ENCODE data around the gene TESMIN.

The TESMIN gene, protein sequence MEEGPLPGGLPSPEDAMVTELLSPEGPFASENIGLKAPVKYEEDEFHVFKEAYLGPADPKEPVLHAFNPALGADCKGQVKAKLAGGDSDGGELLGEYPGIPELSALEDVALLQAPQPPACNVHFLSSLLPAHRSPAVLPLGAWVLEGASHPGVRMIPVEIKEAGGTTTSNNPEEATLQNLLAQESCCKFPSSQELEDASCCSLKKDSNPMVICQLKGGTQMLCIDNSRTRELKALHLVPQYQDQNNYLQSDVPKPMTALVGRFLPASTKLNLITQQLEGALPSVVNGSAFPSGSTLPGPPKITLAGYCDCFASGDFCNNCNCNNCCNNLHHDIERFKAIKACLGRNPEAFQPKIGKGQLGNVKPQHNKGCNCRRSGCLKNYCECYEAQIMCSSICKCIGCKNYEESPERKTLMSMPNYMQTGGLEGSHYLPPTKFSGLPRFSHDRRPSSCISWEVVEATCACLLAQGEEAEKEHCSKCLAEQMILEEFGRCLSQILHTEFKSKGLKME

DNA sequence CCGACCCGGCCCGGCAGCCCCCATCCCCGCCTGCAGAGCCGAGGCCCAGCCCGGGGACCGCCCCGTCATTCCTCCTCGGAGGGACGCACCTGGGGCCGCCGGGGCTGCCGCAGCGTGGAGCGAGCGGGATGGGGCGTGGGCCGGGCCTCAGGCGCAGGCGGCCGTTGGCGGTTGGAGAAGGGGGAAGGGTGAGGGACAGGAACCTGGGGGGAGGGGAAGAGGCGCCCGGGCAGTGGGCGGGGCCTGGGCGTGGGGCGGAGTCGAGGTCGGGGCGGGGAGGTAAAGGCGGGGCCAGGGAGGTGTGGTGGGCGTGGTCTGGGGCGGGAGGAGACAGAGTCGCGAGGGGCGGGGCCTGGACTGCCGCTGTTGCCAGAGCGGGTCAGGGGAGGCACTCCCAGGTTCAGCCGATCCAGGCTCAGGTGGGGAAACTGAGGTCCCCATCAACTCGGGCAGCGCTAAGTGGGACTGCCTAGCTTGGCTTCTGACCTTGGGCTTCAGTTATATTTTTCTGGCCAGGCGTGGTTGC, at the start of gene TESMIN:
TSS of gene TESMIN (minus strand) at position 190 of the 526 bp plus-strand sequence. CDS start 860 bp downstream, outside the sequence.
- TF ChIP-seq, protein P1, sequence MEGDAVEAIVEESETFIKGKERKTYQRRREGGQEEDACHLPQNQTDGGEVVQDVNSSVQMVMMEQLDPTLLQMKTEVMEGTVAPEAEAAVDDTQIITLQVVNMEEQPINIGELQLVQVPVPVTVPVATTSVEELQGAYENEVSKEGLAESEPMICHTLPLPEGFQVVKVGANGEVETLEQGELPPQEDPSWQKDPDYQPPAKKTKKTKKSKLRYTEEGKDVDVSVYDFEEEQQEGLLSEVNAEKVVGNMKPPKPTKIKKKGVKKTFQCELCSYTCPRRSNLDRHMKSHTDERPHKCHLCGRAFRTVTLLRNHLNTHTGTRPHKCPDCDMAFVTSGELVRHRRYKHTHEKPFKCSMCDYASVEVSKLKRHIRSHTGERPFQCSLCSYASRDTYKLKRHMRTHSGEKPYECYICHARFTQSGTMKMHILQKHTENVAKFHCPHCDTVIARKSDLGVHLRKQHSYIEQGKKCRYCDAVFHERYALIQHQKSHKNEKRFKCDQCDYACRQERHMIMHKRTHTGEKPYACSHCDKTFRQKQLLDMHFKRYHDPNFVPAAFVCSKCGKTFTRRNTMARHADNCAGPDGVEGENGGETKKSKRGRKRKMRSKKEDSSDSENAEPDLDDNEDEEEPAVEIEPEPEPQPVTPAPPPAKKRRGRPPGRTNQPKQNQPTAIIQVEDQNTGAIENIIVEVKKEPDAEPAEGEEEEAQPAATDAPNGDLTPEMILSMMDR (IDR thresholded peaks at IDR 0.05; ENCODE audit: insufficient read depth, low read depth, low read length, missing control alignments), result no peak
- H3K4me3 ChIP-seq (ENCODE audit: low read depth, low read length), result peak within 1 kb of the TSS; percentile 21; the same call in 1 of the 2 replicates
- DNase-seq (ENCODE audit: low read depth), result peak; percentile 88

DNA sequence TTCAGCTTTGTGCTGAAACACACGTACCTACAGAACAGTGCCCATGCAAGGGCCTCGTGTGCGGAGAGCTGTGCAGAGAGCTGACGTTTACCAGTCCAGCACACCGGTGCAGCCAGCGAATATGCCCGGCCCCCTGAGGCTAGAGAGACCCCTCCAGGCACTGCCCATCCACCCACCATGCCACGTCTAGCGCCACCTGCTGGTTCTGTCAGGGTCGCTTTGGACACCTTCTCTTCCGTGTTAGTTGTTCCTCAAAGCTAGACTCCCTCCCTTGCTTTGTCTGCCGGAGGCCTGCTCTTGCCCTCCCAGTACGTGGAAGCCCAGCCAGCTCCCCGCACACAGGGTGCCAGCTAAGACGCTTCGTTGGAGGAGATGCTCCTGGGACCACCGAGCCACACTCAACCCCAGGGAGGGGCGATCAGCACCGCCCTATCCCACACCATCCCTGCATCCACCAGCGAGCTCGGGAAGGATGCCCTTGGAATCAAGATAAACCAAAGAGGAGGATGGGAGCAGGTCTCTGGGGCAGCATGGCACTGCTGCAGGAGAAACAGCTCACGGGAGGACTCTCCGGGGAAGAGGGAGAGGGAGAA, 47.0 kb upstream of the TESMIN start:
- peak; percentile 33 for DNase-seq (ENCODE audit: low read depth)
- TF ChIP-seq, protein P1 (IDR thresholded peaks at IDR 0.05; ENCODE audit: insufficient read depth, low read depth, low read length, missing control alignments), result peak; percentile 73
- no peak overlapping the region for H3K4me3 ChIP-seq (ENCODE audit: low read depth, low read length)

DNA sequence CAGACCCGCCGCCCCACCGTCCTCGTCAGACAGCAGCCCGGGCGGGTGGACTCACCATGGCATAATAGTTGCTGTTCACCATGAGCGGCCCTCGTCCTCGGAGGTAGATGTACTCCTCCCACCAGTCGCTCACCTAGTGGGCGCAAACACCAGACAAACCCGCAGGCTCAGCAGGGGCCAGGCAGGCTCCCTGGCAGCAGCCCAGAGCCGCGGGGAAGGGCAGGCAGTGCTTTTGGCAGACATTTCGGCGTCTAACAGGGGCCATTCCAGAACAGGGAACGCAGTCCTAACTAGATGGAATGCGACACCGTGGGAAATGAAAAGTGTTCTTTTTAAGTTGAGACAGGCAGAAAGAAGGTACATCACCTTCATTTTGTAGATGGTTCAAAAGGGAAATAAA, 45.5 kb upstream of the TESMIN start:
- no peak for DNase-seq (ENCODE audit: low read depth)
- no peak overlapping the region for H3K4me3 ChIP-seq (ENCODE audit: low read depth, low read length)
- TF ChIP-seq, protein P1 (IDR thresholded peaks at IDR 0.05; ENCODE audit: insufficient read depth, low read depth, low read length, missing control alignments), result no peak

DNA sequence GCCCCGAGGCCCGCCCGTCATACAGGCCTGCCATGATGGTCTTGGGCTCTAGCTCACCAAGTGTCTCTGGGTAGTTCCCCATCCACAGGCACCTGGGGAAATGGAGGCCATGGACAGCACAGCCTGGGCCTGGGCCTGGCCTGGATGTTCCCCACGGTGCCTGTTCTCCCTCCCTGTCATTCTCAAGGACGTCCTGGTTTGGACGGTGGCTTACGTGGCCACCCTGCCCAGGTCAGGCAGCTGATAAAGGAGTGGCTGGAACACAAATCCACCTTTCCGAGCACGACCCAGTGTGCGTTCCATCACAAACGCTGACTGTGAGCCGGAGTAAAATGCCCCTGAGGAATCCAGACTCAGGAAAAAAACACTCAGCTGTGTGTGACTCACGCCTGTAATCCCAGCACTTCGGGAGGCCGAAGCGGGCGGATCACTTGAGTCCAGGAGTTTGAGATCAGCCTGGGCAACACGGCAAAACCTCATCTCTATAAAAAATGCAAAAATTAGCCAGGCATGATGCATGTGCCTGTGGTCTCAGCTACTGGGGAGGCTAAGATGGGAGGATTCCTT, 41.2 kb upstream of the TESMIN start:
- TF ChIP-seq, protein P1 (IDR thresholded peaks at IDR 0.05; ENCODE audit: insufficient read depth, low read depth, low read length, missing control alignments), result no peak
- DNase-seq (ENCODE audit: low read depth), result no peak
- H3K4me3 ChIP-seq (ENCODE audit: low read depth, low read length), result no peak overlapping the region

DNA sequence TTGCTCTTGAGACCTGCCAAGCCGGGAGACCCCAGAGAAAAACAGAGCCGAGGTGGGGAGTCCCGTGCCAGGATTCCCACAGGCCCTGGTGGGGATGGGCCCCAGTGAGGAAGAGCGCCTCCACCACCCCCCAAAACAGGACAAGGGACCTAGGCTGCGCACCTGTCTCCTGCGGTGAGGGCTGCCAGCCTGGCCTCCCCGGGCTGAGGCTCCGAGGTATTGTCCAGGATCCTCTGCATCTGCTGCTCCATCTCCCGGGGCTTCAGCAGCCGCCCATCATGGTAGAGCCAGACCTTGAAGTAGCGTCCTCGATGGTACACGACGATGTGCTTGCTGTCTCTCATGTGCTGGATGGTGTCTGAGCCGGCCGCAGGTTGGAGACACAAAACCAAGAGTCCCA, 33.3 kb upstream of the TESMIN start:
- H3K4me3 ChIP-seq (ENCODE audit: low read depth, low read length), result no peak overlapping the region
- no peak for DNase-seq (ENCODE audit: low read depth)
- TF ChIP-seq, protein P1 (IDR thresholded peaks at IDR 0.05; ENCODE audit: insufficient read depth, low read depth, low read length, missing control alignments), result no peak

DNA sequence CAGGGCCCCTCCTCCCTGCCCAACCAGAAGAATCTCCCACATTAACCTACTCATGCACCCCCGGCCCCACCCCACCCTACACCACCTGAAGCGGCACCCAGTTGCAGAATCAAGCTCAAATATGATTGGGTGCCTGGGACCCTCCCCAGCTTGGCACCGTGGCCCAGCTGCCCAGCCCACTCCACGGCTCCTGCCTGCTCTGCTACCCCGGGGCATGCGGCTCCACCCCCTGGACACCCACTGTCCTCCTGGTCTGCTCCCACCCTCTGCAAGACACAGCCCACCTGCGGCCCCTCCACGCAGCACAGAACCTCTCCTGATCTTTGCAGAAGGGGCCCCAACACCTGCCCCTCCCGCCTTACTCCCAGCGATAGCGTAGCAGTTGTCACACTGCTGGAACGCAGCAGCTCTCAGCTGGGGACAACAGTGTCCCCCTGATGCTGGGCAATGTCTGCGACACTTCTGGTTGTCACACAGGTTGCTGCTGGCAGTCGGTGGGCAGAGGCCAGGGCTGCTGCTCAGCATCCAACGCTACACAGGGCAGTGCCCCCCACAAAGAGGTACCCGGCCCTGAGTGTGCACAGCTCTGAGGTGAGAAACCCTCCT, 32.0 kb upstream of the TESMIN start:
- TF ChIP-seq, protein P1 (IDR thresholded peaks at IDR 0.05; ENCODE audit: insufficient read depth, low read depth, low read length, missing control alignments), result no peak
- H3K4me3 ChIP-seq (ENCODE audit: low read depth, low read length), result no peak overlapping the region
- DNase-seq (ENCODE audit: low read depth), result no peak
